ENCODE data around the gene TMEM132C. TPM values are rescaled to one million over a fixed set of nuclear protein-coding genes. Genes with fewer than 3 reads are reported as not detected.

The TMEM132C gene
- total RNA-seq (2021; fragmentation: NEBNext Ultra II Directional; extraction: Animal tissue kit (Norgen Biotek cat#: 25700)) = not detected
- long read RNA-seq = 0 reads

DNA sequence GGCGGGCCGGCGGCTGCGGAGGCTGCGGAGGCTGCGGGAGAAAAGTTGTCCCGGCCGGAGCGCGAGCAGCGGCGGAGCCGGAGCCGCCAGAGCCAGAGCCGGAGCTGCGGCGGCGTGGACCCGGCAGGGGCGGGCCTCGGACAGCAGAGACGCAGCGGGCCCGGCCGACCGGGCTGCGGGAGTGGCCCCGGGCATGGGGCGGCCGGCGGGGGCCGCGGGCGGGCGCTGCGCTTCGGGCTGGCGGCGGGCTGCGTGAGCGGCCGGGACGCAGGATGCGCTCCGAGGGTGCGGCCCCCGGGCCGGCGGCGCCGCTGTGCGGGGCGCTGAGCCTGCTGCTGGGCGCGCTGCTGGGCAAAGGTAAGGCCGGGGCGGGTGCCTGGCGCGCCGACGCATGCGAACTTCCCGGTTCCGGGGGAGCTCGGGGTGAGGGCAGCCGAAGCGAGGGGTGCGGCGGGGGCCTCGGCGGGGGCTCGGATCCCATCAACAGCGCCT lies at the start of gene TMEM132C:
TMEM132C (plus strand) TSS at position 40 of the 492 bp plus-strand sequence; CDS start at position 273, 233 bp downstream.
- no peak for DNase-seq
- Mint-ChIP-seq H3K4me1 (ENCODE audit: low read depth) (no peaks in the 10 kb centered on the region), H3K27me3 (ENCODE audit: insufficient read depth) (no peaks in the 10 kb centered on the region), H3K4me3 (no peak within 1 kb of the TSS), H3K9me3 (peaks cover 39% of the 10 kb centered on the region), H3K36me3 (ENCODE audit: low read depth) (no peaks in the 10 kb centered on the region), H3K27ac (no peak within 1 kb of the TSS)
- TF ChIP-seq, protein P1, sequence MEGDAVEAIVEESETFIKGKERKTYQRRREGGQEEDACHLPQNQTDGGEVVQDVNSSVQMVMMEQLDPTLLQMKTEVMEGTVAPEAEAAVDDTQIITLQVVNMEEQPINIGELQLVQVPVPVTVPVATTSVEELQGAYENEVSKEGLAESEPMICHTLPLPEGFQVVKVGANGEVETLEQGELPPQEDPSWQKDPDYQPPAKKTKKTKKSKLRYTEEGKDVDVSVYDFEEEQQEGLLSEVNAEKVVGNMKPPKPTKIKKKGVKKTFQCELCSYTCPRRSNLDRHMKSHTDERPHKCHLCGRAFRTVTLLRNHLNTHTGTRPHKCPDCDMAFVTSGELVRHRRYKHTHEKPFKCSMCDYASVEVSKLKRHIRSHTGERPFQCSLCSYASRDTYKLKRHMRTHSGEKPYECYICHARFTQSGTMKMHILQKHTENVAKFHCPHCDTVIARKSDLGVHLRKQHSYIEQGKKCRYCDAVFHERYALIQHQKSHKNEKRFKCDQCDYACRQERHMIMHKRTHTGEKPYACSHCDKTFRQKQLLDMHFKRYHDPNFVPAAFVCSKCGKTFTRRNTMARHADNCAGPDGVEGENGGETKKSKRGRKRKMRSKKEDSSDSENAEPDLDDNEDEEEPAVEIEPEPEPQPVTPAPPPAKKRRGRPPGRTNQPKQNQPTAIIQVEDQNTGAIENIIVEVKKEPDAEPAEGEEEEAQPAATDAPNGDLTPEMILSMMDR (IDR thresholded peaks at IDR 0.05) = no peak

DNA sequence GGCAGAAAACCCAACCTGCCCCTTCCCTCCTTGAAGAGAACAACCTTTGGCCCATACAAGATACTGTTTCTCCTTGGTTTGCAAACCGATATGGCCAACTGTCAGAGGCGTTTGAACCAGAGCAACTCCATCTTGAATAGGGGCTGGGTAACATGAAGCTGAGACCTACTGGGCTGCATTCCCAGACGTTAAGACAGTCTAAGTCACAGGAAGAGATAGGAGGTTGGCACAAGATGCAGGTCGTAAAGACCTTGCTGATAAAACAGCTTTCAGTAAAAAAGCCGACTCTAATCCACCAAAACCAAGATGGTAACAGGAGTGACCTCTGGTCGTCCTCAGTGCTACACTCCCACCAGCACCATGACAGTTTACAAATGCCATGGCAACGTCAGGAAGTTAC lies 42.7 kb upstream of the TMEM132C start:
- no peak overlapping the region for H3K27ac Mint-ChIP-seq
- H3K4me3 Mint-ChIP-seq = no peak overlapping the region
- DNase-seq = no peak
- TF ChIP-seq, protein P1 (IDR thresholded peaks at IDR 0.05) = no peak
- H3K36me3 Mint-ChIP-seq (ENCODE audit: low read depth) = peaks cover 4% of the 10 kb centered on the region; the same call in 1 of the 2 replicates
- H3K27me3 Mint-ChIP-seq (ENCODE audit: insufficient read depth) = no peaks in the 10 kb centered on the region
- peaks cover 55% of the 10 kb centered on the region for H3K9me3 Mint-ChIP-seq
- no peaks in the 10 kb centered on the region for H3K4me1 Mint-ChIP-seq (ENCODE audit: low read depth)

DNA sequence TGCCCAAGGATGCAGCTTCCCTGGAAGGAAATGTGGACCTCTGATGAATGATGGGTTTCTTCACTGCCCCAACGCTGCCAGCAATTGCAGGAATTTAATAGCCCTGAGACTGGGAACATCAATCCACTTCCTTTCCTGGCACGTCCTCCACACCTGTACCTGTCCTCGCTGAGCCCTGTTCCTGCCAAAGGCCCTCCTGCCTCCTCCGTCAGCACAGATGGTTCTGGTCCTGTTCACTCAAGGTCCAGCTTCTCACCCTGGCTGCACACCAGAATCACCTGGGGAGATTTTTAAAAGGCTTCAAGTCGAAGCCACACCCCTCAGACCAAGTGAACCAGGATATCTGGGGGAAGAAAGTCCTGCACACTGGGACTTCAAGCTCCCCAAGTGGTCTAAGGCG lies 38.4 kb upstream of the TMEM132C start:
- no peak for DNase-seq
- Mint-ChIP-seq H3K36me3 (ENCODE audit: low read depth) (peaks cover 18% of the 10 kb centered on the region; the same call in 1 of the 2 replicates), H3K4me3 (no peak overlapping the region), H3K27me3 (ENCODE audit: insufficient read depth) (no peaks in the 10 kb centered on the region), H3K4me1 (ENCODE audit: low read depth) (no peaks in the 10 kb centered on the region), H3K9me3 (peaks cover 72% of the 10 kb centered on the region), H3K27ac (no peak overlapping the region)
- TF ChIP-seq, protein P1 (IDR thresholded peaks at IDR 0.05) = no peak

DNA sequence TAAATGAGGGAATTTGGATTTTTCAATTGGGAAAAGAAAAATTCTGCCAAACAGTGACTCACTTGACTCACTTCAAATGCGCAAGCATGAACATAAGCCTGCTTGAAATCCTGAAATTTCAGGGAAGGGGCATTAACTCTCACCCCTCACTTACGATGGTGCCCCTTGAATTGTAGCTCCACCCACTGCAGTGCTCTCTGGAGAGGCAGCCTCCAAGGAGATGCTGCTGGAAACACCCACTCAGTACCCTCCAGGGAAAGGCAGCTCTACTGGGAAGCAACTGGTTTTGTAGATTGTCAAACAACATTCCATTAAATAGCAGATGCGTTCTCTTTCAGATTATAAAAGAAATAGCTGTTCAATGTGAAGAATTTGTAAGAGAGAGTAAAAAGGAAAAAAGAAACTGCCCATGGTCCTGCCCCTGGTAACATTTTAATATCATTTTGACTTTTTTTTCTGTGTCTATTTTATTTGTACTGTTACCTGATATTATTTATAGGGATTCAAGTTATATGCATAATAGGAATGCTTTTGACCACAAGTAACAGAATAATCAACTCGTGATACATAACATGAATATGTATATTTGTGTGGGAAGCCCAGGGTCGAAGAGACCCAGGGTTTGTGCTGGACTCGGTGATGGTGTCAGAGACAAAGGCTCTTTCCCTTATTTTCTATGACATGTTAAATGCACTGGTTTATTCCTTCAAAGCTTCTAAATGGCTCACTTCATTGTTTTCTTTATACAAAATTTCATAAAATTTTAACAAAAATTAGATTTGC lies 31.1 kb upstream of the TMEM132C start:
- no peak overlapping the region for H3K27ac Mint-ChIP-seq
- no peak for DNase-seq
- no peaks in the 10 kb centered on the region; the same call in 1 of the 2 replicates for H3K27me3 Mint-ChIP-seq (ENCODE audit: insufficient read depth)
- peaks cover 66% of the 10 kb centered on the region for H3K9me3 Mint-ChIP-seq
- H3K4me3 Mint-ChIP-seq = no peak overlapping the region
- TF ChIP-seq, protein P1 (IDR thresholded peaks at IDR 0.05) = no peak
- no peaks in the 10 kb centered on the region for H3K4me1 Mint-ChIP-seq (ENCODE audit: low read depth)
- H3K36me3 Mint-ChIP-seq (ENCODE audit: low read depth) = peaks cover 14% of the 10 kb centered on the region; the same call in 1 of the 2 replicates

DNA sequence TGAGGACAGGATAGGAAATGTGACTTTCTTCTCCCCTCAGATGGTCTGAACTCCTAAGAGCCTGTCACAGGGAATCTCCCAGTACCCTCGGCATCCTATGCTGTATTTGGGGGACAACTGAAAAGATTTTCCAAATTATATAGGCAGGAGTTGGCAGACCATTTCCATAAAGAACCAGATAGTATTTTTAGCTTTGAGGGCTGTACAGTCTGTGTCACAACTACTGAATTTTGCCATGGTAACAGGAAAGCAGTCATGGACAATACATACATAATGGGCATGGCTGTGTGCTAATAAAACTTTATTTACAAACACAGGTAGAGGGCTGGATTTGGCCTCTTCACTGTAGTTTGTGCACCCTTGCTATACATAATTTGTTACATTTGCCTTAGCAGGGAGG lies 30.4 kb upstream of the TMEM132C start:
- no peaks in the 10 kb centered on the region for H3K4me1 Mint-ChIP-seq (ENCODE audit: low read depth)
- no peak for DNase-seq
- TF ChIP-seq, protein P1 (IDR thresholded peaks at IDR 0.05) = no peak
- no peak overlapping the region for H3K4me3 Mint-ChIP-seq
- no peaks in the 10 kb centered on the region; the same call in 1 of the 2 replicates for H3K27me3 Mint-ChIP-seq (ENCODE audit: insufficient read depth)
- H3K27ac Mint-ChIP-seq = no peak overlapping the region
- peaks cover 62% of the 10 kb centered on the region for H3K9me3 Mint-ChIP-seq
- H3K36me3 Mint-ChIP-seq (ENCODE audit: low read depth) = peaks cover 7% of the 10 kb centered on the region; the same call in 1 of the 2 replicates

Measured in HFFc6 (cell line).